C1 segment of cervical spinal cord (tissue), 14 donors: Measurements from ENCODE around the gene SIGLEC5.
A peak's percentile ranks its signal among the peaks of the same experiment; 100 is the strongest.

ENCODE experiments used
- DNase-seq, 14 donors: peaks; one replicate each; lab custom pipeline; 2025; lab: John Stamatoyannopoulos, UW

SIGLEC5 gene

GRCh38 chr19:51590441-51590840 lies 39.8 kb downstream of the SIGLEC5 start:
- no peak for DNase-seq

GRCh38 chr19:51589511-51589910 lies 40.7 kb downstream of the SIGLEC5 start:
- DNase-seq: no peak

GRCh38 chr19:51587264-51588191 lies 42.7 kb downstream of the SIGLEC5 start:
- DNase-seq: no peak

GRCh38 chr19:51586799-51587198 lies 43.4 kb downstream of the SIGLEC5 start:
- DNase-seq: no peak

GRCh38 chr19:51586103-51586728 lies 44.0 kb downstream of the SIGLEC5 start:
- DNase-seq: no peak

GRCh38 chr19:51576850-51577249 lies 53.4 kb downstream of the SIGLEC5 start:
- DNase-seq: no peak

- no peak for DNase-seq
These were observed 56.9 kb downstream of the SIGLEC5 start for GRCh38 chr19:51573331-51573730.

GRCh38 chr19:51572908-51573307 lies 57.3 kb downstream of the SIGLEC5 start:
- DNase-seq: no peak

GRCh38 chr19:51572410-51572809 lies 57.8 kb downstream of the SIGLEC5 start:
- no peak for DNase-seq

GRCh38 chr19:51571599-51571998 lies 58.6 kb downstream of the SIGLEC5 start:
- no peak for DNase-seq

GRCh38 chr19:51570962-51571575 lies 59.1 kb downstream of the SIGLEC5 start, which contains the start of gene ZNF175:
Gene ZNF175, plus strand, starts transcription at chr19:51571283. Its CDS starts 2,047 bp downstream, at chr19:51573330.
- DNase-seq: peak; percentile 43 to 96 (median 89)

- no peak for DNase-seq
These were observed 61.7 kb downstream of the SIGLEC5 start for GRCh38 chr19:51568456-51568855.

- no peak for DNase-seq
These were observed 62.6 kb downstream of the SIGLEC5 start for GRCh38 chr19:51567583-51567982.

- DNase-seq: no peak
These were observed 63.6 kb downstream of the SIGLEC5 start for GRCh38 chr19:51566489-51567100.

- DNase-seq: no peak
These were observed 64.6 kb downstream of the SIGLEC5 start for GRCh38 chr19:51565583-51565982.

GRCh38 chr19:51564791-51565190 lies 65.4 kb downstream of the SIGLEC5 start:
- no peak for DNase-seq
